ENCODE results near the gene CDC42EP1.

DNA sequence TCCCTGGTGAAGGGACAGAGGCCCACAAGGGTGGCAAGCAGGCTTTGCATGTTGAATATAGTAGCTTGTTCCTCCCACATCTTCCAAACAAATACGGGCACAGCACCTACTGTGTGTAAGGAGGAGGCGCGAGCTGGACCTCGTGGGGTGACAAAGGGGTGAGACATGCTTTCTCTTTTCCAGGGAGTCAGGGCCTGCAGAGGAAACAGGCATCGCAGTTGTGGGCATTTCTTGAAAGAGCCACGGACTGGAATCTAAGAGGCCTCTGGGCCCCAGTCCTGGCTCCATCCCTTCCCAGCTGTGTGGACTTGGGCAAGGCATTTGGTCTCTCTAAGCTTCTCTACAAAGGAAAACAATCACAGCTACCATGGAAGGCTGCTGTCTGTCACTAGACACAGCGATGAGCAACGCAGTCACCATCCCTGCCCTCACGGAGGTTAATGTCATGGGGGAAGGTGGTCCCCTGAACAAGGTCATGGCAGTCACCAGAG, 13.0 kb upstream of the CDC42EP1 start:
- TF ChIP-seq TAF1 (IDR thresholded peaks at IDR 0.05; ENCODE audit: borderline replicate concordance, low read depth, low read length): no peak
- no peak for TF ChIP-seq POLR2AphosphoS5 (IDR thresholded peaks at IDR 0.05; ENCODE audit: low read depth, low read length)
